ENCODE measurements around the gene SBNO2. TPM values are rescaled to one million over a fixed set of nuclear protein-coding genes. Genes with fewer than 3 reads are reported as not detected.

Gene SBNO2
- total RNA-seq, 1 donor from 2014 or later = 125 TPM

GRCh38 chr19:1126984-1127760, 46.9 kb downstream of the SBNO2 start:
- no peak for TF ChIP-seq CTCF (IDR thresholded peaks at IDR 0.05)
- ATAC-seq = no peak
- H3K27me3 ChIP-seq = no peaks in the 10 kb centered on the region
- no peak overlapping the region for H3K27ac ChIP-seq
- no peak overlapping the region for H3K4me3 ChIP-seq
- peaks cover 26% of the 10 kb centered on the region for H3K4me1 ChIP-seq
- no peak for DNase-seq
- H3K9me3 ChIP-seq = no peaks in the 10 kb centered on the region
- peaks cover 61% of the 10 kb centered on the region for H3K36me3 ChIP-seq
- intact Hi-C loops (cut with DNase I) = loop anchor here (10.0 kb wide), 1 partner anchor 48 kb away; the partner anchor contains the start of gene SBNO2

GRCh38 chr19:1125601-1126467, 48.2 kb downstream of the SBNO2 start:
- peaks cover 22% of the 10 kb centered on the region for H3K4me1 ChIP-seq
- no peak overlapping the region for H3K27ac ChIP-seq
- DNase-seq = no peak
- no peak for ATAC-seq
- no peak overlapping the region for H3K4me3 ChIP-seq
- intact Hi-C loops (cut with DNase I) = loop anchor here (10.0 kb wide), 1 partner anchor 49 kb away; the partner anchor contains the start of gene SBNO2
- H3K9me3 ChIP-seq = no peaks in the 10 kb centered on the region
- peaks cover 75% of the 10 kb centered on the region for H3K36me3 ChIP-seq
- H3K27me3 ChIP-seq = no peaks in the 10 kb centered on the region
- no peak for TF ChIP-seq CTCF (IDR thresholded peaks at IDR 0.05)

GRCh38 chr19:1123885-1124677, 50.0 kb downstream of the SBNO2 start:
- DNase-seq = no peak
- no peaks in the 10 kb centered on the region for H3K27me3 ChIP-seq
- peak overlapping the region; percentile 17 for H3K27ac ChIP-seq
- H3K9me3 ChIP-seq = no peaks in the 10 kb centered on the region
- ATAC-seq = no peak
- H3K36me3 ChIP-seq = peaks cover 92% of the 10 kb centered on the region
- H3K4me1 ChIP-seq = peaks cover 4% of the 10 kb centered on the region
- no peak overlapping the region for H3K4me3 ChIP-seq
- intact Hi-C loops (cut with DNase I) = loop anchor here (10.0 kb wide), 1 partner anchor 51 kb away; the partner anchor contains the start of gene SBNO2
- TF ChIP-seq CTCF (IDR thresholded peaks at IDR 0.05) = no peak

GRCh38 chr19:1123381-1123780, 50.7 kb downstream of the SBNO2 start:
- intact Hi-C loops (cut with DNase I) = loop anchor here (10.0 kb wide), 1 partner anchor 51 kb away; the partner anchor contains the start of gene SBNO2
- Histone ChIP-seq H3K4me3 (no peak overlapping the region), H3K27ac (no peak overlapping the region), H3K36me3 (peaks cover 98% of the 10 kb centered on the region), H3K9me3 (no peaks in the 10 kb centered on the region), H3K27me3 (no peaks in the 10 kb centered on the region), H3K4me1 (no peaks in the 10 kb centered on the region)
- no peak for TF ChIP-seq CTCF (IDR thresholded peaks at IDR 0.05)
- DNase-seq = no peak
- no peak for ATAC-seq

- intact Hi-C loops (cut with DNase I) = loop anchor here (10.0 kb wide), 1 partner anchor 52 kb away; the partner anchor contains the start of gene SBNO2
- no peak overlapping the region for H3K4me3 ChIP-seq
- peaks cover 99% of the 10 kb centered on the region for H3K36me3 ChIP-seq
- DNase-seq = peak; percentile 89
- H3K27me3 ChIP-seq = no peaks in the 10 kb centered on the region
- no peaks in the 10 kb centered on the region for H3K9me3 ChIP-seq
- H3K4me1 ChIP-seq = no peaks in the 10 kb centered on the region
- H3K27ac ChIP-seq = no peak overlapping the region
- ATAC-seq = peak; percentile 85
- no peak for TF ChIP-seq CTCF (IDR thresholded peaks at IDR 0.05)
Observed at GRCh38 chr19:1122972-1123363, 51.1 kb downstream of the SBNO2 start.
